ENCODE measurements around the gene UBTF. TPM values are rescaled to one million over a fixed set of nuclear protein-coding genes. Genes with fewer than 3 reads are reported as not detected.
A peak's percentile ranks its signal among the peaks of the same experiment; 100 is the strongest.

The UBTF gene
- total RNA-seq, 6 experiments from 2014 or later: 22.3 to 35.9 (median 32.0) TPM

DNA sequence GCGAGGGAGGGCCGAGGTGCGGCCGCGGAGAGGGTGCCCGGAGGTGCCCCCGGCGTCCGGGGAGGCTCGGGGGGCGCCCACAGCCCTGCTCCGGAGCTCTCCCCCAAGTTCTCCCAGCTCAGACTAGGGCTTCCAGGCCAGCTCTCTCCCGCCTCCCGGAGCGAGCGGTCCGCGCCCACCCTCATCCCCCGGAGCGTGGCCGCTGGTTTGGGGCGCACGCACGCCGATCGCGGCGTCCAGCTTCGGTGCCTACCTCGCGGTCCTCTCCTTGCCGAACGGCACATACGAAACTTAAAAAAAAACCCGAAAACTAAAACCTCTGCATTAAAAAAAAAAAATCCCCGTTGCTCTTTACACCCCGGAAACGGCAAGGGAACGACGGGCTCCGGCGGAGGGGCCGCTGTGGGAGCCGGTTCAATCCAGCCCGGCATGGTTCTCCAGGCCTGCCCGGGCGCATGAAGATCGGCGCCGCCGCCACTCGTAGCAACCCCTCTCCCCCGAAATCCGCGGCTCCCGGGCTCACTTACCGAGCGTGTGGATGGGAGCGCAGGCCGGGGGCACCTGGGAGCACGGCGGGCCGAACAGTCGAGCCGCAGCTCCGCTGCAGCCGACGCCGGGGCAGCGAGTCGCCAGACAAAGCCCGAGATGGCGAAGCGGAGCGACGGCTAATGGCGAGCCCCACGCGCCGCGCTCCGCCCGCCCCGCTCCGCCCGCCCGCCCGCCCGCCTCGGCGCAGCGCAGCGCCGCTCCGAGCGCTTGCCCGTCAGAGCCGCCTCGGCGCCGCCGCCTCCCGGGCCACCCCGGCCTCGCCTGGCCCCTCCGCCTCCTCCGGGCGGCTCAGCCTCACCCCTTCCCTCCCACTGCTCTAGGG, 973 bp upstream of the UBTF start:
- ATAC-seq (peak; percentile 4 to 31 (median 27)), DNase-seq (peak; percentile 61 to 70 (median 64))
- Histone ChIP-seq H3K4me3 (peak overlapping the region; percentile 82 to 97 (median 93)), H3K9me3 (no peaks in the 10 kb centered on the region), H3K4me1 (peaks cover 0 to 33% (median 15%) of the 10 kb centered on the region in 4 donors), H3K27me3 (no peaks in the 10 kb centered on the region), H3K27ac (peak overlapping the region; percentile 87 to 97 (median 96)), H3K36me3 (peaks cover 8 to 17% (median 10%) of the 10 kb centered on the region in 4 donors)
- TF ChIP-seq, protein P1, sequence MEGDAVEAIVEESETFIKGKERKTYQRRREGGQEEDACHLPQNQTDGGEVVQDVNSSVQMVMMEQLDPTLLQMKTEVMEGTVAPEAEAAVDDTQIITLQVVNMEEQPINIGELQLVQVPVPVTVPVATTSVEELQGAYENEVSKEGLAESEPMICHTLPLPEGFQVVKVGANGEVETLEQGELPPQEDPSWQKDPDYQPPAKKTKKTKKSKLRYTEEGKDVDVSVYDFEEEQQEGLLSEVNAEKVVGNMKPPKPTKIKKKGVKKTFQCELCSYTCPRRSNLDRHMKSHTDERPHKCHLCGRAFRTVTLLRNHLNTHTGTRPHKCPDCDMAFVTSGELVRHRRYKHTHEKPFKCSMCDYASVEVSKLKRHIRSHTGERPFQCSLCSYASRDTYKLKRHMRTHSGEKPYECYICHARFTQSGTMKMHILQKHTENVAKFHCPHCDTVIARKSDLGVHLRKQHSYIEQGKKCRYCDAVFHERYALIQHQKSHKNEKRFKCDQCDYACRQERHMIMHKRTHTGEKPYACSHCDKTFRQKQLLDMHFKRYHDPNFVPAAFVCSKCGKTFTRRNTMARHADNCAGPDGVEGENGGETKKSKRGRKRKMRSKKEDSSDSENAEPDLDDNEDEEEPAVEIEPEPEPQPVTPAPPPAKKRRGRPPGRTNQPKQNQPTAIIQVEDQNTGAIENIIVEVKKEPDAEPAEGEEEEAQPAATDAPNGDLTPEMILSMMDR (IDR thresholded peaks at IDR 0.05): no peak
- no peak for TF ChIP-seq POLR2A (IDR thresholded peaks at IDR 0.05)
- 1% methylated on average over 26 of the region's 108 CpGs for WGBS (ENCODE audit: insufficient coverage, low coverage, low lambda C conversion rate, missing lambda C conversion rate)
- intact Hi-C loops (cut with DNase I): no loop called here

DNA sequence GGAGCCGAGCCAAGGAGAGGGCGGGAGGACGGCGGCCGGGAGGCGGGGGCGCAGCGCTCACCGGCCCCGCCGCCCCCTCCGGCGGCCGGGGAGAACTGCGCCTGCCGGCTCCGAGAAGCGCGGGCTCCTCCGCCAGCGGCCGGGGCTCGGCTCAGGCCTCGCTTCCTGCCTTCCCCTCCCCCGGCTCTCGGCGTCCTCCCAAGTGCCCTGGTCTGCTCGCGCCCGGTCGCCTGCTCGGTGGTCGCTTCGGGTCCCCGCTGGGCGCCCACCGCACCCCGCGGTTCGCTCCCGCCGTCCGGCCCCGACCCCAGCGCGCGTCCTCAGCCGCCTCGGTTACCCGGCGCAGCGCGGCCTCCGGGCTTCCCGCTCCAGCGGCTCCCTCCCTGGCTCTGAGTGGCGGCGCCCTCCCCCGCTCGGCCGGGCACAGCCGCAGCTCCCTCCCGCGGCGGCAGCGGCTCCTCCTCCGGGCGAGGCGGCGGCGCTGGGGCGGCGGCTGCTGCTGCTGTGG, 313 bp downstream of the UBTF start:
- intact Hi-C loops (cut with DNase I): loop anchor here in 1 of 2 donors (10.0 kb wide), 1 partner anchor 136 kb away; no protein-coding TSS in a partner anchor
- no CpG with 5 or more reads among the region's 73 CpGs for WGBS (ENCODE audit: insufficient coverage, low coverage, low lambda C conversion rate, missing lambda C conversion rate)
- Histone ChIP-seq H3K27me3 (no peaks in the 10 kb centered on the region), H3K9me3 (no peaks in the 10 kb centered on the region), H3K4me1 (peaks cover 0 to 32% (median 14%) of the 10 kb centered on the region in 4 donors), H3K27ac (peak overlapping the region; percentile 87 to 97 (median 96)), H3K36me3 (peaks cover 9 to 30% (median 18%) of the 10 kb centered on the region in 4 donors), H3K4me3 (peak overlapping the region; percentile 82 to 97 (median 93))
- TF ChIP-seq POLR2A (IDR thresholded peaks at IDR 0.05): peak; percentile 67
- TF ChIP-seq, protein P1 (IDR thresholded peaks at IDR 0.05): peak in 3 of 4 donors; percentile 21 to 72 (median 36)
- peak; percentile 75 to 81 (median 78) for DNase-seq
- ATAC-seq: peak; percentile 10 to 42 (median 22)

DNA sequence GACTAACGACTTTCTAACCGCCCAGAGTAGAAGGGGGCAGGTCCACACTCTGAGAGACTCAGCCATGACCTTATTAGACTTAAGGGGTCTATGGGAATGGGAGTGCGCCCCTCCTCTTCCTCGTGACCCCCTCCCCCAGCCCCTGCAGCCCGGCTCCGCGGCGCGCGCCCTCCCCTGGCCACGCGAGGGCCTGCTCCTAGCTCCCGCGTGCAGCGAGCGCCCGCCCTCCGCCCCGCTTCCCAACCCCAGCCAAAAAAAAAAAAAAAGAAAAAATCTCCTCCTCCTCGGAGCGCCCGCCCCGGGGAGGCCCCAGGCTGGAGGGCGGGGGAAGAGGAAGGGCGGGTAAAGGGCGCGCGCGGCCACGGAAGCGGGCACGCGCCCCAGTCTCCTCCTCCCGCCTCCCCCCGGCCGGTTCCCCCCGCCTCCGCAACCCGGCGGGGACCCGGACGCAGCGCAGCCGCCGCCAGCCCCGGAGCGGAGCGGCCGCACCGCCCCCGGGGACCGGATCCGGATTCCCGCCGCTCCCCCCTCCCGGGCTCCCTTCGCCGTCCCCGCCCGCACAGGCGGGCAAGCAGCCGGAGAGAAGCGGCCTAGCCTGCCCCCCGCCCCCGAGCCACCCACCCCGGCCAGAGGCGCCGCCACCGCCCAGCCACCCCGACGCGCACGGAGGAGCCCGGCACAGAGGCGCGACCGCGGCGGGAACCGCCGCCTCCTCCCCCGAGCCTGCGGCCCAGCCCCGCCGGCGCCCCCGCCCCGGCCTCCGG, 949 bp downstream of the UBTF start:
- Histone ChIP-seq H3K27ac (peak overlapping the region; percentile 87 to 97 (median 96)), H3K9me3 (no peaks in the 10 kb centered on the region), H3K4me3 (peak overlapping the region; percentile 82 to 97 (median 93)), H3K27me3 (no peaks in the 10 kb centered on the region), H3K4me1 (peaks cover 0 to 26% (median 11%) of the 10 kb centered on the region in 4 donors), H3K36me3 (peaks cover 9 to 36% (median 19%) of the 10 kb centered on the region in 4 donors)
- TF ChIP-seq, protein P1 (IDR thresholded peaks at IDR 0.05): peak; percentile 34 to 74 (median 68)
- no peak for TF ChIP-seq POLR2A (IDR thresholded peaks at IDR 0.05)
- intact Hi-C loops (cut with DNase I): loop anchor here in 1 of 2 donors (10.0 kb wide), 1 partner anchor 136 kb away; no protein-coding TSS in a partner anchor
- ATAC-seq (peak; percentile 74 to 85 (median 74)), DNase-seq (peak; percentile 92 to 94 (median 93))
- 4% methylated on average over 18 of the region's 89 CpGs for WGBS (ENCODE audit: insufficient coverage, low coverage, low lambda C conversion rate, missing lambda C conversion rate)

DNA sequence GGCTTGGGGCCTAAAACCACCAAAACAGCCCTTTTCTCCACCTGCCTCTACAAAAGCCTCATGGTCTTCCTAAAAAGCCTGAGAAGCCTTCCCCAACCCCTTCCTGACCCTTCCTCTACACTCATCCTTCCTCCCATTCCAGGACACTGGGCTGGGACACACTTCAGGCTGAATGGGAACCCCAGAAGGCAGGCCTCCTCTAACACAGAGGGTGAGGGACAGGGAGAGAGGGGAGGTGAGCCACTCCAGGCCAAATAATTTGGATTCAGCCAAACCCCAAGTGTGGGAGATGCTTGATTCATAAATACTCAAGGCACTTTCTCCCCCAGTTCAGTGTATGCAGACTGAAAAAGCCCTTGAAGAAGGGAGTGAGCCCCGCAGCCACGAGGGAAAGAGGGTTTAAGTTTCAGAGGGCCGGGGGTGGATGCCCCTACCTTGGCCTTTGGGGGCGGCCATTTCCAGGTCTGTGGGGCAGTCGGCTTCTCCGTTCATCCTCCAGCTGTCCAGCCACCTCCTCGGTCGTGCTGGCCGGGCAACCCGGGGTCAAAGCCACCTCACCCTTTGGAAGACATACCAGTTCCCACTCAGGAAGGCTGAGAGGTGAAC, 1.6 kb downstream of the UBTF start:
- no peaks in the 10 kb centered on the region for H3K9me3 ChIP-seq
- peak in 2 of 3 donors; percentile 52 to 58 for DNase-seq

More for the DNA sequence above, 1.6 kb downstream of the UBTF start:
- Histone ChIP-seq H3K4me3 (peak overlapping the region; percentile 82 to 97 (median 93)), H3K27me3 (no peaks in the 10 kb centered on the region), H3K4me1 (peaks cover 0 to 19% (median 8%) of the 10 kb centered on the region in 4 donors), H3K27ac (peak overlapping the region in 2 of 3 donors; percentile 16 to 21), H3K36me3 (peaks cover 9 to 36% (median 19%) of the 10 kb centered on the region in 4 donors)
- intact Hi-C loops (cut with DNase I): loop anchor here in 1 of 2 donors (10.0 kb wide), 1 partner anchor 137 kb away; no protein-coding TSS in a partner anchor
- no peak for TF ChIP-seq POLR2A (IDR thresholded peaks at IDR 0.05)
- TF ChIP-seq, protein P1 (IDR thresholded peaks at IDR 0.05): no peak
- WGBS (ENCODE audit: insufficient coverage, low coverage, low lambda C conversion rate, missing lambda C conversion rate): 0% methylated on average over 4 of the region's 10 CpGs
- no peak for ATAC-seq
